ENCODE data around the gene LYSMD3. TPM values are rescaled to one million over a fixed set of nuclear protein-coding genes. Genes with fewer than 3 reads are reported as not detected.
A peak's percentile ranks its signal among the peaks of the same experiment; 100 is the strongest.

Gene LYSMD3
- total RNA-seq, 1 donor from 2014 or later: 18.4 TPM

- Mint-ChIP-seq H3K4me3 (peak within 1 kb of the TSS; percentile 98), H3K27ac (peak within 1 kb of the TSS; percentile 93), H3K27me3 (no peaks in the 10 kb centered on the region), H3K36me3 (ENCODE audit: low read depth) (peaks cover 9% of the 10 kb centered on the region), H3K9me3 (no peaks in the 10 kb centered on the region), H3K4me1 (peaks cover 27% of the 10 kb centered on the region)
- peak; percentile 91 for ATAC-seq (ENCODE audit: low read depth)
- TF ChIP-seq, protein P1, sequence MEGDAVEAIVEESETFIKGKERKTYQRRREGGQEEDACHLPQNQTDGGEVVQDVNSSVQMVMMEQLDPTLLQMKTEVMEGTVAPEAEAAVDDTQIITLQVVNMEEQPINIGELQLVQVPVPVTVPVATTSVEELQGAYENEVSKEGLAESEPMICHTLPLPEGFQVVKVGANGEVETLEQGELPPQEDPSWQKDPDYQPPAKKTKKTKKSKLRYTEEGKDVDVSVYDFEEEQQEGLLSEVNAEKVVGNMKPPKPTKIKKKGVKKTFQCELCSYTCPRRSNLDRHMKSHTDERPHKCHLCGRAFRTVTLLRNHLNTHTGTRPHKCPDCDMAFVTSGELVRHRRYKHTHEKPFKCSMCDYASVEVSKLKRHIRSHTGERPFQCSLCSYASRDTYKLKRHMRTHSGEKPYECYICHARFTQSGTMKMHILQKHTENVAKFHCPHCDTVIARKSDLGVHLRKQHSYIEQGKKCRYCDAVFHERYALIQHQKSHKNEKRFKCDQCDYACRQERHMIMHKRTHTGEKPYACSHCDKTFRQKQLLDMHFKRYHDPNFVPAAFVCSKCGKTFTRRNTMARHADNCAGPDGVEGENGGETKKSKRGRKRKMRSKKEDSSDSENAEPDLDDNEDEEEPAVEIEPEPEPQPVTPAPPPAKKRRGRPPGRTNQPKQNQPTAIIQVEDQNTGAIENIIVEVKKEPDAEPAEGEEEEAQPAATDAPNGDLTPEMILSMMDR (IDR thresholded peaks at IDR 0.05): no peak
- peak; percentile 86 for DNase-seq
- ChIA-PET POLR2A (interaction anchor here (1.0 to 1.6 kb wide), 7 partner anchors 9 to 909 kb away, joined by 4 to 48 read pairs (median 5); partner anchors contain the start of genes ARRDC3, CETN3 and LYSMD3), CTCF (interaction anchor here (1.0 to 1.3 kb wide), 3 partner anchors 9 to 65 kb away, joined by 3 read pairs; partner anchors contain the start of gene CETN3)
- intact Hi-C loops (cut with micrococcal nuclease): loop anchor here (1.0 to 5.0 kb wide), 6 partner anchors 35 to 1587 kb away; partner anchors contain the start of genes ARRDC3, CETN3 and LYSMD3
Observed at GRCh38 chr5:90474235-90475107, 54.9 kb downstream of the LYSMD3 start, which contains the start of the genes MBLAC2 and POLR3G. Gene MBLAC2, minus strand, starts transcription at chr5:90474771. Its CDS starts 479 bp downstream, at chr5:90474292. Gene POLR3G, plus strand, starts transcription at chr5:90474864. Its CDS starts 10,704 bp downstream, at chr5:90485568.

GRCh38 chr5:90473396-90474234 lies 55.8 kb downstream of the LYSMD3 start:
- TF ChIP-seq, protein P1 (IDR thresholded peaks at IDR 0.05): no peak

GRCh38 chr5:90472783-90473395 lies 56.5 kb downstream of the LYSMD3 start:
- intact Hi-C loops (cut with micrococcal nuclease): loop anchor here (5.0 kb wide), 2 partner anchors 839 to 1586 kb away; no protein-coding TSS in a partner anchor

More at GRCh38 chr5:90473396-90474234, 55.8 kb downstream of the LYSMD3 start:
- POLR2A ChIA-PET: interaction anchor here (1.0 to 1.6 kb wide), 5 partner anchors 8 to 910 kb away, joined by 4 to 48 read pairs (median 5); partner anchors contain the start of genes ARRDC3 and CETN3
- DNase-seq (no peak), ATAC-seq (ENCODE audit: low read depth) (no peak)
- Mint-ChIP-seq H3K4me3 (peak overlapping the region; percentile 98), H3K4me1 (peaks cover 27% of the 10 kb centered on the region), H3K27me3 (no peaks in the 10 kb centered on the region), H3K36me3 (ENCODE audit: low read depth) (peaks cover 11% of the 10 kb centered on the region), H3K27ac (peak overlapping the region; percentile 93), H3K9me3 (no peaks in the 10 kb centered on the region)
- CTCF ChIA-PET: interaction anchor here (0.6 to 1.1 kb wide), 3 partner anchors 8 to 73 kb away, joined by 3 to 7 read pairs (median 3); partner anchors contain the start of gene LYSMD3
- intact Hi-C loops (cut with micrococcal nuclease): loop anchor here (1.0 to 5.0 kb wide), 6 partner anchors 34 to 1586 kb away; partner anchors contain the start of genes ARRDC3, CETN3 and LYSMD3

More at GRCh38 chr5:90472783-90473395, 56.5 kb downstream of the LYSMD3 start:
- POLR2A ChIA-PET: interaction anchor here (0.6 kb wide), 1 partner anchor 178 kb away, joined by 3 read pairs; no protein-coding TSS in a partner anchor
- Mint-ChIP-seq H3K27me3 (no peaks in the 10 kb centered on the region), H3K4me3 (peak overlapping the region; percentile 98), H3K4me1 (peaks cover 27% of the 10 kb centered on the region), H3K36me3 (ENCODE audit: low read depth) (peaks cover 18% of the 10 kb centered on the region), H3K27ac (peak overlapping the region; percentile 93), H3K9me3 (peaks cover 2% of the 10 kb centered on the region)
- DNase-seq (no peak), ATAC-seq (ENCODE audit: low read depth) (no peak)
- TF ChIP-seq, protein P1 (IDR thresholded peaks at IDR 0.05): no peak
- CTCF ChIA-PET: interaction anchor here (0.6 to 1.1 kb wide), 2 partner anchors 56 to 74 kb away, joined by 3 to 7 read pairs; partner anchors contain the start of gene LYSMD3

Other genes with a start within 250 kb of the LYSMD3 start
- gene CETN3, start 119.8 kb downstream of the LYSMD3 start, total RNA-seq: 19.1 and 20.3 TPM in 2 replicates
- 6.4 and 7.3 TPM in 2 replicates for gene MBLAC2, start 54.8 kb downstream of the LYSMD3 start, total RNA-seq
- 2.9 and 3.1 TPM in 2 replicates for gene POLR3G, start 54.7 kb downstream of the LYSMD3 start, total RNA-seq
- 0.13 TPM in 1 of 2 replicates, not detected in the other for gene ADGRV1, start 29.2 kb upstream of the LYSMD3 start, total RNA-seq

Measured in activated B cell treated with CpG ODN at 0.5 μM for 24 hours (primary cell).